ENCODE results near the gene TENM3.

GRCh38 chr4:182268966-182269365 is 25.8 kb downstream of the TENM3 start:
- no peak for TF ChIP-seq GATA2 (IDR thresholded peaks at IDR 0.05; ENCODE audit: low read depth, low read length)
- no peak for TF ChIP-seq GATA3 (IDR thresholded peaks at IDR 0.05; ENCODE audit: low read depth, low read length)

Data from SH-SY5Y (cell line).